HG02642 (cell line): ENCODE measurements around the gene MYO7A.

Experiments
- ATAC-seq: cut with Tn5 transposase; IDR thresholded peaks from one replicate; pipeline ENCODE4 v1.9.1; 2021; ENCODE audit warnings: mild to moderate bottlenecking; ENCODE audit not compliant: unreplicated experiment, poor library complexity

Gene MYO7A

DNA sequence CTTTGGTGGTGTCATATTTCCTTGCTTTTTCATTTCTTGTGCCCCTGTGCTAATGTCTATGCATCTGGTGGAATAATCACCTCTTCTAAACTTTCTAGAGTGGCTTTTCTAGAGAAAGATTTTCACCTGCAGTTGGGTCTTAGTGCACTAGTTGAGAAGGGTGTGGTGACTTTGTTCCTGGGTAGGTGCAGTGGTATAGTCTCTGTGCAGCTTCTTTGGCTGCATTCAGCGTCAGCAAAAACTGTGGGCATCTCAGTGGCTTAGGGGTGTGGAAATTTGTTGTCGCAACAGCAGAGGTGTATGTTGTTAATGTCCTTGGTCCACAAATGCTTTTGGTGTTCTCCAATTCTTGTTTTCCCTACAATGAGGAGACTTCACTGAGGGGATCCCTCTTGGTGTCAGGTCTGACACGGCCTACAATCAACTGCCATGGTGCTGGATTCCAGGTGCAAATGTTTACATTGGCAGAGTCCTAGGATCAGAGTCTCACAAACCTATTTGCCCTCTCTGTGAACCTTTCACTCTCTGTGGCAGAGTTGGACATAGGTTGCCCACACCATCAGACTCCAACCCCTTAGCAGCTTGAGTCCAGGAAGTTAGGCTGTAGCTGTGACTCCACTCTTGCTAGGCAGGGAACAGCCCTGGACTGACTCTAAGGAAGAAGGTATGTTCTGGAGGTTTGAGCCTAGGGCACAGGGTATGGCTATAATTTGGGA lies 124.7 kb downstream of the MYO7A start:
- ATAC-seq, result no peak

- no peak for ATAC-seq
Measured at GRCh38 chr11:77253690-77254089, 125.6 kb downstream of the MYO7A start.

DNA sequence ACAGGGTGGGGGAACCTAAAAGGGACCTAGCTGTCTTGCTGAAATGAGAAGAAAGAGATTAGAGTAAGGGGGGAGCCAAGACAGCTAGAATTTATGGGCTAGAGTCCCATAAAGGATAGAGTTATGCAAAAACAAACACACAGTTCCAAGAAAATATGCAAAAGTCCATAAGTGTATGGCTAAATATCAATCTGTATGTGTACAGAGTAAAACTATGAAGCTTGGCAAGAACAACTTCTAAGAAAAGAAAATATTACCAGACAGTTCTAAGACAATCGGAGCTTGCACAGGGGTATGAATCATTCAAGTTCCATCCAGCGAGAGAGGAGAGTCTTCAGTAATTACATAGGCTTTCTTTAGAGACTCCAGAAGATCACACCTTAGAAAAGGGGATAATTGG lies 131.6 kb downstream of the MYO7A start:
- no peak for ATAC-seq

GRCh38 chr11:77262803-77263202 lies 134.8 kb downstream of the MYO7A start:
- ATAC-seq, result no peak
